Omental fat pad (tissue), 4 donors: ENCODE measurements around the gene PPP4R3B. TPM values are rescaled to one million over a fixed set of nuclear protein-coding genes. Genes with fewer than 3 reads are reported as not detected.
"Not testable (repeated sequence)": the region's sequence is repeated elsewhere in the genome, so short reads cannot be mapped to it uniquely, and the experiment has no call there.

Experiments used
- ATAC-seq: fragments of 150-250 bp; one replicate; pipeline ENCODE4 v1.9.1; 2016; ENCODE audit warnings: mild to moderate bottlenecking, moderate library complexity; ENCODE audit not compliant: low FRiP score
- DNase-seq: peaks from one replicate; pipeline ENCODE4 v3.0.0-alpha.2; 2019; ENCODE audit warnings: low spot score
- total RNA-seq, 4 donors: library from RNA; depleted of rRNA; stranded (reverse); fragments of >200 nt; gene quantifications; one replicate each; pipeline ENCODE4 v1.1.0, GENCODE V29; 2016
- TF ChIP-seq, protein P1 (sequence below), 3 donors: fragments of 450-650 bp; IDR thresholded peaks; one replicate each; pipeline ENCODE4 v1.5.1; 2016 to 2017; ENCODE audit warnings: antibody characterized with exemption in 3 of 3, mild to moderate bottlenecking in 3 of 3, moderate library complexity in 2 of 3

PPP4R3B gene
- total RNA-seq, 4 donors from 2014 or later, result 51.3 to 97.6 (median 61.1) TPM

DNA sequence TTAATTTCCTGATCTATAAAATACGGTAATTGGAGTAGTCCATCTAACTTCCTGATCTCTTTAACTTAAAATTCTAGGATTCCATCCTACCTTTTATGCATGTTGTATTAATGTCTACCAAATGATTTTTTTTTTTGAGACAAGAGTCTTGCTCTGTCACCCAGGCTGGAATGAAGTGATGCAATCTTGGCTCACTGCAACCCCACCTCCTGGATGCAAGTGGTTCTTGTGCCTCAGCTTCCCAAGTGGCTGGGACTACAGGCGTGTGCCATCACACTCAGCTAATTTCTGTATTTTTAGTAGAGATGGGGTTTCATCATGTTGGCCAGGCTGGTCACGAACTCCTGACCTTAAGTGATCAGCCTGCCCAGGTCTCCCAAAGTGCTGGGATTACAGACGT, 50.1 kb downstream of the PPP4R3B start:
- TF ChIP-seq, protein P1, sequence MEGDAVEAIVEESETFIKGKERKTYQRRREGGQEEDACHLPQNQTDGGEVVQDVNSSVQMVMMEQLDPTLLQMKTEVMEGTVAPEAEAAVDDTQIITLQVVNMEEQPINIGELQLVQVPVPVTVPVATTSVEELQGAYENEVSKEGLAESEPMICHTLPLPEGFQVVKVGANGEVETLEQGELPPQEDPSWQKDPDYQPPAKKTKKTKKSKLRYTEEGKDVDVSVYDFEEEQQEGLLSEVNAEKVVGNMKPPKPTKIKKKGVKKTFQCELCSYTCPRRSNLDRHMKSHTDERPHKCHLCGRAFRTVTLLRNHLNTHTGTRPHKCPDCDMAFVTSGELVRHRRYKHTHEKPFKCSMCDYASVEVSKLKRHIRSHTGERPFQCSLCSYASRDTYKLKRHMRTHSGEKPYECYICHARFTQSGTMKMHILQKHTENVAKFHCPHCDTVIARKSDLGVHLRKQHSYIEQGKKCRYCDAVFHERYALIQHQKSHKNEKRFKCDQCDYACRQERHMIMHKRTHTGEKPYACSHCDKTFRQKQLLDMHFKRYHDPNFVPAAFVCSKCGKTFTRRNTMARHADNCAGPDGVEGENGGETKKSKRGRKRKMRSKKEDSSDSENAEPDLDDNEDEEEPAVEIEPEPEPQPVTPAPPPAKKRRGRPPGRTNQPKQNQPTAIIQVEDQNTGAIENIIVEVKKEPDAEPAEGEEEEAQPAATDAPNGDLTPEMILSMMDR (IDR thresholded peaks at IDR 0.05), result no peak
- ATAC-seq, result no peak
- no peak for DNase-seq

DNA sequence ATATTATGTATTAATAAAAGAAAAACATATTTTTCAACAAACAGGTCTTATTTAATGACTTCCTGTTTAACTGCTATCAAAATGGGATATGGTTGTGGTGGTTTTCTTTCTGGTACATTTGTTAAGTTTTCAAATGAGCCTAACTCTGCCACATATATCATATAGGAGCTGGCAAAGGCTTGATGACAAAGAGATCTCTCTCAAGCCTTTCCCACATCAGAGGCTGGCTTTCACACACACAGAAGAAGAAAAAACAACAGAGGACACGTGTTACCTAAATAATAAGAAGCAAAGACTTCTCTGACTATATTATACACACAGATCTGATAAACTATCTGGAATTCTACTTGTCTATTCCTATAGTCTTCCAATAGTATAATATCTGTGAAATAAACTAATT, 51.8 kb downstream of the PPP4R3B start:
- TF ChIP-seq, protein P1 (IDR thresholded peaks at IDR 0.05), result no peak
- DNase-seq, result no peak

DNA sequence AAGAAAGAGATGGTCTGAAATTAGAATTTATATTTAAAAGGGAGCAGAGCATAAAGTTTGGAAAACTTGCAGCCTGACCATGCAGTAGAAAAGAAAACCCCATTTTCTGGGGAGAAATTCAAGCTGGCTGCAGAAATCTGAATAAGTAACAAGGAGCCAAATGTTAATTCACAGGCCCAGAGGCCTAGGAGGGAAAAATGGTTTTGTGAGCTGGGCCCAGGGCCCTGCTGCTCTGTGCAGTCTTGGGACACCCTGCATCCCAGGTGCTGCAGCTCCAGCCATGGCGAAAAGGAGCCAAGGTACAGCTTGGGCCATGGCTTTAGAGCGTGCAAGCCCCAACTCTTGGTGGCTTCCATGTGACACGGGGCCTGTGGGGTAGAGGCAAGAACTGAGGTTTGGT, 56.6 kb downstream of the PPP4R3B start:
- DNase-seq (no peak), ATAC-seq (no peak)
- TF ChIP-seq, protein P1 (IDR thresholded peaks at IDR 0.05), result no peak

More for the DNA sequence above, 51.8 kb downstream of the PPP4R3B start:
- ATAC-seq, result no peak

DNA sequence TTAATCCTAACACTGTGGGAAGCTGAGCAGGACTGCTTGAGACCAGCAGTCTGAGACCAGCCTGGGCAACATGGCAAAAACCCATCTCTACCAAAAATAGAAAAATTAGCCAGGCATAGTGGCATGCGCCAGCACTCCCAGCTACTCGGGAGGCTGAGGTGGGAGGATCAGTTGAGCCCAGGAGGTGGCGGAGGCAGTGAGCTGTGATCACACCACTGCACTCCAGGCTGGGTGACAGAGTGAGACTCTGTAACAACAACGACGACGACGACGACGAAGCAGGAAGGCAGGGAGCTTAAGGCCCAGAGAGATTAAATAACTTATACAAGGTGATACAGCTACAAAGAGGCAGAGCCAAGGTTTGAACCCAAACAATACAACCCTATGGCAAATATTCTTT, 60.6 kb downstream of the PPP4R3B start:
- DNase-seq, result no peak

DNA sequence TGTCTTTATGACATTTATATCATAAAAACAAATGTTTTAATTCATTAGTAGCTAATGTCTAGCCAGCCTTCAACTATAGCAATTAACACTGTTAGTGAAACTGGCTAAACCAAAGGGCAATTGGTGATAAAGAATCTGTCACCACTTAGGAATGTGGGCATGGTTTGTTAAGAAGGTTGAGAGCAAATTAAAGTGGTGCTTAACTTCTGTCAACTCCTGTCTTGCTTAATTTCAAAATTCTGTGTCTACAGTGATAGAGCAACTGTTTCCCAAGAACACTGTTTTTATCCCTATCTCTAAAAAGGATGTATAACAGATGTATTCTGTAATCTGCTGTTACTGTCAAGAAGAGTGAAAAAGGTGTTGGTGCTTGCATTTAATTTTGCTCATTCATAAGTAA, 61.4 kb downstream of the PPP4R3B start:
- TF ChIP-seq, protein P1 (IDR thresholded peaks at IDR 0.05), result no peak
- DNase-seq, result no peak
- peak; percentile 81 for ATAC-seq

More for the DNA sequence above, 60.6 kb downstream of the PPP4R3B start:
- ATAC-seq, result no peak
- TF ChIP-seq, protein P1 (IDR thresholded peaks at IDR 0.05), result no peak

DNA sequence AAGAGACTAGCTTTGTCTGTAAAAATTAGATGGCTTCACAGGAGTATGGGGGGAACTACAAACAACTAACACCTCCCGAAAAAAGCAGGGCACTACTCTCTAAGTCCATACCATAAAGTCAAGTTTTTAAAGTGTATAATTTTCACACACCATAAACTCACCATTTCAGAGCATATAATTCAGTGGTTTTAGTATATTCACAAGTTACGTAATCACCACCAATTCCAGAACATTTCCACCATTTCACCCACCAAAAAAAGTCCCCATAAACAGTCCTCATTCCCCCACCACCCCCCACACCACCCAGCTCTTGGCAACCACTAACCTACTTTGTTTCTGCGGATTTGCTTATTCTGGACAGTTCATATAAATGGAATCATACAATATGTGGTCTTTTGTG, 64.1 kb downstream of the PPP4R3B start:
- no peak for ATAC-seq
- no peak for DNase-seq
- TF ChIP-seq, protein P1 (IDR thresholded peaks at IDR 0.05), result no peak

DNA sequence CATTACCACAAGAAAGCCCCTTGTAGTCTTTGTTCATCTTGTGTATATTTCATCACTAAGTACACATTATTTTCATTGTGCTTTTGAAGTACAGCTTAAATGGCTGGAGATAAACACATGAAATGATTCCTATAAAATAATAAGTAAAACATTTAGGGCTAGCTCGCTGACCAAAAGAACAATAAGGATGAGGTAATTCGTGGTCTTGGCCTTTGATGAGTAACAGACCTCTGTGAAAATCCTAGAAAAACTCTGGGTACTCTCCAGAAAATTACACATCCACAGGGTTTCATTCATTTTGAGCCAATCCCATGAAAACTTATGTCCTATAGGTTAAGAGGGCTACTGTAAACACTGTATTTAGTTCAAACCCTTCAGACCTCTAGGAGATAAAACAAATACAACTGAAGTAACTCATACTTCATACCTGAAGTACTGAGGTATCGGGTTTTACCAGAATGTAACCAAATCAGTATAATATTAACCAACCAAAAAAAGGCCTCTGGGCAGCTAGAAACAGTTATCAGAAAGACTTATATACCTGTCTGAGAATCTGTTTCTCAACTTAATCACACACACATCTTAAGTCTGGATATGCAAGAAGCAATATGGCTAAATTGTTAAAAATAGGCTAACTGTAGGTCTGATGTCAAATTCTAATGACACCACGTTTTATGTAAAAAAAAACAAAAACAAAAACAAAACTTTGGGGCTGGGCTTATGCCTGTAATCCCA, 66.9 kb downstream of the PPP4R3B start:
- ATAC-seq (no peak), DNase-seq (no peak)
- TF ChIP-seq, protein P1 (IDR thresholded peaks at IDR 0.05), result no peak

DNA sequence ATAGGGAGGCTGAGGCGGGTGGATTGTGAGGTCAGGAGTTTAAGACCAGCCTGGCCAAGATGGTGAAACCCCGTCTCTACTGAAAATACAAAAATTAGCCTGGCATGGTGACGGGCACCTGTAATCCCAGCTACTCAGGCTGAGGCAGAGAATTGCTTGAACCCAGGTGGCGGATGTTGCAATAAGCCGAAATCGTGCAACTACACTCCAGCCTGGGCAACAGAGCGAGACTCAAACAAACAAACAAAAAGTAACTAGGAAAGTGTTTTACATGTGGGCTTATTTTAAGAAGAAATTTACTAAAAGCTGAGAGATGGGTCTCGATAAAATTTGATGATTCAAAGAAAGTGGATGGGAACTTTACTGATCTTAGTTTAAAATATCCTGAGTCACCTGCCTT, 69.7 kb downstream of the PPP4R3B start:
- ATAC-seq, DNase-seq: not testable (repeated sequence)
